Activated CD8-positive, alpha-beta T cell treated with anti-CD3 and anti-CD28 coated beads, Interleukin-2, amount 10 ng/mL, durations not matched to agents 7 days and 5 days (primary cell): Measurements from ENCODE around the gene MBNL2. TPM values are rescaled to one million over a fixed set of nuclear protein-coding genes. Genes with fewer than 3 reads are reported as not detected.

Experiments
- ATAC-seq: fragments of 150-1000 bp; cut with Tn5 transposase; one replicate; pipeline ENCODE4 v1.10.0; 2021; ENCODE audit warnings: moderate library complexity
- CTCF ChIA-PET: fragments of 350-600 bp; sonication (Branson Sonifier 250); formaldehyde crosslinking; loops from one replicate; lab custom pipeline; 2021; ENCODE audit warnings: antibody characterized with exemption; lab: Charles Lee
- POLR2A ChIA-PET: fragments of 350-600 bp; sonication (Branson Sonifier 250); formaldehyde crosslinking; loops from one replicate; lab custom pipeline; 2021; ENCODE audit warnings: antibody characterized with exemption; lab: Charles Lee
- DNase-seq: peaks from one replicate; pipeline ENCODE4 v3.0.0-alpha.2; 2020
- H3K27ac Mint-ChIP-seq: one replicate; pipeline ENCODE4 v1.8.0; 2021; ENCODE audit warnings: mild to moderate bottlenecking, mixed read lengths
- H3K27me3 Mint-ChIP-seq: one replicate; pipeline ENCODE4 v1.8.0; 2021; ENCODE audit warnings: low read depth, mixed read lengths
- H3K36me3 Mint-ChIP-seq: one replicate; pipeline ENCODE4 v1.8.0; 2021; ENCODE audit warnings: low read depth, mixed read lengths
- H3K4me1 Mint-ChIP-seq: one replicate; pipeline ENCODE4 v1.8.0; 2021; ENCODE audit warnings: low read depth, mixed read lengths
- H3K4me3 Mint-ChIP-seq: one replicate; pipeline ENCODE4 v1.8.0; 2021; ENCODE audit warnings: mild to moderate bottlenecking, mixed read lengths
- H3K9me3 Mint-ChIP-seq: one replicate; pipeline ENCODE4 v1.8.0; 2022; ENCODE audit warnings: mixed read lengths; ENCODE audit not compliant: insufficient read depth
- total RNA-seq, 2 experiments: library from RNA; stranded (reverse); gene quantifications; one replicate each; pipeline ENCODE4 v1.2.3, GENCODE V29; 2021

MBNL2 gene
- total RNA-seq, 2 experiments from 2014 or later = 11.6 to 12.3 TPM

GRCh38 chr13:97436845-97437244 is 214.7 kb downstream of the MBNL2 start:
- POLR2A ChIA-PET = no interaction called here
- Mint-ChIP-seq H3K36me3 (peaks cover 11% of the 10 kb centered on the region), H3K27me3 (no peaks in the 10 kb centered on the region), H3K27ac (no peak overlapping the region), H3K4me3 (no peak overlapping the region), H3K9me3 (no peaks in the 10 kb centered on the region), H3K4me1 (peaks cover 22% of the 10 kb centered on the region)
- CTCF ChIA-PET = no interaction called here
- no peak for ATAC-seq
- DNase-seq = no peak

- ChIA-PET CTCF (interaction anchor here (0.6 to 1.1 kb wide), 3 partner anchors 11 to 419 kb away, joined by 3 to 4 read pairs (median 3); no protein-coding TSS in a partner anchor), POLR2A (no interaction called here)
- peaks cover 15% of the 10 kb centered on the region for H3K4me1 Mint-ChIP-seq
- no peak overlapping the region for H3K27ac Mint-ChIP-seq
- peaks cover 13% of the 10 kb centered on the region for H3K36me3 Mint-ChIP-seq
- H3K4me3 Mint-ChIP-seq = no peak overlapping the region
- DNase-seq (no peak), ATAC-seq (no peak)
- H3K9me3 Mint-ChIP-seq = no peaks in the 10 kb centered on the region
- H3K27me3 Mint-ChIP-seq = no peaks in the 10 kb centered on the region
These were observed 215.6 kb downstream of the MBNL2 start for GRCh38 chr13:97437729-97438128.

- ChIA-PET CTCF (interaction anchor here (1.1 to 1.3 kb wide), 2 partner anchors 17 to 21 kb away, joined by 3 to 4 read pairs; no protein-coding TSS in a partner anchor), POLR2A (no interaction called here)
- H3K27me3 Mint-ChIP-seq = no peaks in the 10 kb centered on the region
- H3K27ac Mint-ChIP-seq = no peak overlapping the region
- H3K36me3 Mint-ChIP-seq = peaks cover 16% of the 10 kb centered on the region
- H3K4me3 Mint-ChIP-seq = no peak overlapping the region
- DNase-seq (no peak), ATAC-seq (no peak)
- H3K9me3 Mint-ChIP-seq = no peaks in the 10 kb centered on the region
- H3K4me1 Mint-ChIP-seq = peaks cover 15% of the 10 kb centered on the region
These were observed 216.9 kb downstream of the MBNL2 start for GRCh38 chr13:97438856-97439595.

- Mint-ChIP-seq H3K36me3 (peaks cover 21% of the 10 kb centered on the region), H3K4me1 (peaks cover 12% of the 10 kb centered on the region), H3K9me3 (no peaks in the 10 kb centered on the region), H3K27ac (no peak overlapping the region), H3K27me3 (no peaks in the 10 kb centered on the region), H3K4me3 (no peak overlapping the region)
- no peak for DNase-seq
- ATAC-seq = no peak
- ChIA-PET POLR2A (no interaction called here), CTCF (no interaction called here)
These were observed 218.6 kb downstream of the MBNL2 start for GRCh38 chr13:97440598-97441170.

GRCh38 chr13:97441368-97441767 is 219.2 kb downstream of the MBNL2 start:
- ATAC-seq (no peak), DNase-seq (no peak)
- H3K27ac Mint-ChIP-seq = no peak overlapping the region
- no peak overlapping the region for H3K4me3 Mint-ChIP-seq
- peaks cover 19% of the 10 kb centered on the region for H3K36me3 Mint-ChIP-seq
- ChIA-PET CTCF (no interaction called here), POLR2A (no interaction called here)
- peaks cover 5% of the 10 kb centered on the region for H3K4me1 Mint-ChIP-seq
- no peaks in the 10 kb centered on the region for H3K9me3 Mint-ChIP-seq
- H3K27me3 Mint-ChIP-seq = no peaks in the 10 kb centered on the region

Other genes with a start within 250 kb of the MBNL2 start
- gene OXGR1, start 227.9 kb upstream of the MBNL2 start, total RNA-seq = not detected
- 10 to 100 TPM; 29.7 to 29.8 TPM for gene RAP2A, start 211.8 kb downstream of the MBNL2 start, total RNA-seq